Natural killer cell (primary cell): ENCODE results near the gene APOBEC3H. TPM values are rescaled to one million over a fixed set of nuclear protein-coding genes. Genes with fewer than 3 reads are reported as not detected.

Source experiments
- ATAC-seq, 3 donors: fragments of 150-1000 bp in 2 of 3; fragments of 200-7000 bp in 1 of 3; cut with Tn5 transposase; 1 replicate in 1 of 3; 2 replicates in 2 of 3; pipeline ENCODE4 v1.10.0; 2021; ENCODE audit warnings: mild to moderate bottlenecking in 2 of 3, moderate library complexity in 2 of 3
- DNase-seq, 2 donors: peaks; one replicate each; pipeline versions ENCODE4 v3.0.0 to v3.0.0-alpha.2; 2013 to 2021; ENCODE audit warnings: mixed read lengths in 1 of 2
- H3K27ac ChIP-seq: one replicate; pipeline ENCODE4 v1.5.1; 2013; ENCODE audit warnings: mild to moderate bottlenecking, low read length
- H3K27me3 ChIP-seq: one replicate; pipeline ENCODE4 v1.6.1; 2013; ENCODE audit warnings: low read length; ENCODE audit not compliant: control insufficient read depth, insufficient read depth
- H3K36me3 ChIP-seq: one replicate; pipeline ENCODE4 v1.6.1; 2013; ENCODE audit warnings: low read length; ENCODE audit not compliant: control insufficient read depth, insufficient read depth
- H3K4me1 ChIP-seq: one replicate; pipeline ENCODE4 v1.6.1; 2013; ENCODE audit warnings: low read length; ENCODE audit not compliant: control insufficient read depth, insufficient read depth
- H3K4me3 ChIP-seq: one replicate; pipeline ENCODE4 v1.5.1; 2013; ENCODE audit warnings: low read length
- H3K9me3 ChIP-seq: one replicate; pipeline ENCODE4 v1.6.1; 2013; ENCODE audit warnings: low read length; ENCODE audit not compliant: control insufficient read depth, insufficient read depth
- H3K27ac Mint-ChIP-seq, 2 donors: one replicate each; pipeline ENCODE4 v1.8.0; 2022; ENCODE audit warnings: mild to moderate bottlenecking in 2 of 2, mixed read lengths in 2 of 2, moderate library complexity in 1 of 2
- H3K27me3 Mint-ChIP-seq, 2 donors: one replicate each; pipeline ENCODE4 v1.8.0; 2022; ENCODE audit warnings: low read depth in 2 of 2, mixed read lengths in 2 of 2
- H3K36me3 Mint-ChIP-seq: one replicate; pipeline ENCODE4 v1.8.0; 2022; ENCODE audit warnings: mixed read lengths
- H3K4me1 Mint-ChIP-seq, 2 donors: one replicate each; pipeline ENCODE4 v1.8.0; 2022; ENCODE audit warnings: mixed read lengths in 2 of 2
- H3K4me3 Mint-ChIP-seq: one replicate; pipeline ENCODE4 v1.8.0; 2022; ENCODE audit warnings: mild to moderate bottlenecking, moderate library complexity, mixed read lengths
- H3K9me3 Mint-ChIP-seq, 2 donors: one replicate each; pipeline ENCODE4 v1.8.0; 2022; ENCODE audit warnings: mixed read lengths in 2 of 2
- CTCF ChIP-seq: fragments of 200-600 bp; IDR thresholded peaks from one replicate; pipeline ENCODE4 v1.8.0; 2022; ENCODE audit warnings: antibody characterized with exemption
- WGBS: methylation state at CpG from one replicate; pipeline ENCODE4 v1.1.7; 2013; ENCODE audit warnings: missing lambda C conversion rate; ENCODE audit not compliant: insufficient coverage; 5-methylcytosine and 5-hydroxymethylcytosine counted together
- intact Hi-C: fragments of 100-400 bp; cut with micrococcal nuclease; formaldehyde crosslinking; loops from one replicate; pipeline ENCODE4 v1.14.2; 2022
- total RNA-seq, 4 donors: library from RNA; stranded (reverse); fragments of 120-200 nt in 1 of 4; gene quantifications; one replicate each; pipeline versions ENCODE4 v1.2.3 to v1.2.4, GENCODE V29; 2013 to 2022

The APOBEC3H gene
- total RNA-seq, 3 donors from 2014 or later (not counting 1 experiment from before 2014, with no cell fraction given), result 14.1 to 17.0 (median 14.6) TPM

GRCh38 chr22:39087098-39087497 is 9.9 kb upstream of the APOBEC3H start:
- intact Hi-C loops, result no loop called here
- Mint-ChIP-seq H3K27me3 (no peaks in the 10 kb centered on the region), H3K9me3 (no peaks in the 10 kb centered on the region), H3K4me3 (peak overlapping the region; percentile 10), H3K4me1 (peaks cover 81 to 89% of the 10 kb centered on the region in 2 donors), H3K36me3 (no peaks in the 10 kb centered on the region), H3K27ac (peak overlapping the region; percentile 98 to 99)
- Histone ChIP-seq H3K4me1 (peaks cover 96% of the 10 kb centered on the region), H3K27me3 (no peaks in the 10 kb centered on the region), H3K9me3 (no peaks in the 10 kb centered on the region), H3K27ac (peak overlapping the region; percentile 28), H3K36me3 (peaks cover 37% of the 10 kb centered on the region), H3K4me3 (no peak overlapping the region)
- ATAC-seq (no peak), DNase-seq (no peak)
- no peak for TF ChIP-seq CTCF
- WGBS, result 91% methylated on average over 6 of the region's 6 CpGs

GRCh38 chr22:39087881-39088684 is 9.0 kb upstream of the APOBEC3H start:
- peaks cover 84 to 90% of the 10 kb centered on the region in 2 donors for H3K4me1 Mint-ChIP-seq
- ATAC-seq (no peak), DNase-seq (peak in 1 of 2 donors; percentile 38)

GRCh38 chr22:39088685-39089032 is 8.4 kb upstream of the APOBEC3H start:
- DNase-seq (no peak), ATAC-seq (no peak)
- no peaks in the 10 kb centered on the region for H3K9me3 ChIP-seq
- Mint-ChIP-seq H3K27me3 (no peaks in the 10 kb centered on the region), H3K4me3 (peak overlapping the region; percentile 0), H3K27ac (peak overlapping the region; percentile 98 to 99), H3K36me3 (no peaks in the 10 kb centered on the region), H3K4me1 (peaks cover 79 to 86% of the 10 kb centered on the region in 2 donors), H3K9me3 (no peaks in the 10 kb centered on the region)
- WGBS, result 84% methylated on average over 5 of the region's 5 CpGs
- H3K27me3 ChIP-seq, result no peaks in the 10 kb centered on the region
- intact Hi-C loops, result no loop called here
- TF ChIP-seq CTCF, result no peak
- H3K27ac ChIP-seq, result peak overlapping the region; percentile 98
- H3K4me3 ChIP-seq, result no peak overlapping the region
- peaks cover 96% of the 10 kb centered on the region for H3K4me1 ChIP-seq
- peaks cover 21% of the 10 kb centered on the region for H3K36me3 ChIP-seq

More at GRCh38 chr22:39087881-39088684, 9.0 kb upstream of the APOBEC3H start:
- H3K36me3 Mint-ChIP-seq, result no peaks in the 10 kb centered on the region
- no peak overlapping the region for H3K4me3 ChIP-seq
- no peaks in the 10 kb centered on the region for H3K9me3 ChIP-seq
- H3K36me3 ChIP-seq, result peaks cover 27% of the 10 kb centered on the region
- H3K9me3 Mint-ChIP-seq, result no peaks in the 10 kb centered on the region
- H3K27me3 ChIP-seq, result no peaks in the 10 kb centered on the region
- intact Hi-C loops, result no loop called here
- H3K4me1 ChIP-seq, result peaks cover 96% of the 10 kb centered on the region
- peak overlapping the region; percentile 98 for H3K27ac ChIP-seq
- peak overlapping the region; percentile 98 to 99 for H3K27ac Mint-ChIP-seq
- no peaks in the 10 kb centered on the region for H3K27me3 Mint-ChIP-seq
- 64% methylated on average over 18 of the region's 18 CpGs for WGBS
- TF ChIP-seq CTCF, result no peak
- peak overlapping the region; percentile 10 for H3K4me3 Mint-ChIP-seq
